Measurements from ENCODE around the gene GRB7. TPM values are rescaled to one million over a fixed set of nuclear protein-coding genes. Genes with fewer than 3 reads are reported as not detected.

The GRB7 gene
- polyA plus RNA-seq, 2 of the 4 experiments (the other 2 are of a cell fraction): 5.9 to 10.1 TPM

DNA sequence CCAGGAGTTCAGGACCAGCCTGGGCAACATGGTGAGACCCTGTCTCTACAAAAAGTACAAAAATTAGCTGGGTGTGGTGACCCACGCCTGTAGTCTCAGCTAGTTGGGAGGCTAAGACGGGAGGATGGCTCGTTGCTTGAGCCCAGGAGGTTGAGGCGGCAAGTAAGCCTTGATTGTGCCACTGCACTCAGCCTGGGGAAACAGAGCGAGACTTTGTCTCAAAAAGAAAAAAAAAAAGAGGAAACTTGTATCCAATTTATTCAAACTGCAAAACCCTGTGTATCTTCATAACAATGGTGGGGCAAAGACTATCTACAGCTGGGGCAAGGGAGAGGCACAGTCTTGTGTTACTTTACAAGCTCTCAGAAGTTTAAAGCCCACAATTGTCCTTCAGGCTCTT, 21.5 kb downstream of the GRB7 start:
- no peak overlapping the region for H3K27ac ChIP-seq
- ATAC-seq (no peak), FAIRE-seq (no peak), DNase-seq (ENCODE audit: low read depth in 1 of 2, low spot score in 1 of 2) (no peak)
- 67% methylated on average over 5 of the region's 5 CpGs for WGBS (ENCODE audit: missing lambda C conversion rate)
- CTCF ChIA-PET: interaction anchor here (0.9 to 4.9 kb wide), 10 partner anchors 10 to 137 kb away, joined by 3 to 22 read pairs (median 4); partner anchors contain the start of gene MIEN1
- no peaks in the 10 kb centered on the region for H3K4me1 ChIP-seq
- H3K9me3 ChIP-seq: no peaks in the 10 kb centered on the region
- TF ChIP-seq GATA3 (IDR thresholded peaks at IDR 0.05; ENCODE audit: borderline replicate concordance): no peak
- no peak for TF ChIP-seq TP53 (CRISPR knock-in tag; IDR thresholded peaks at IDR 0.05)
- no peak for TF ChIP-seq BHLHE40 (IDR thresholded peaks at IDR 0.05; ENCODE audit: low read depth, low read length)
- no peak for TF ChIP-seq RARB (CRISPR knock-in tag; IDR thresholded peaks at IDR 0.05)
- TF ChIP-seq JUN (IDR thresholded peaks at IDR 0.05): no peak
- no peak for TF ChIP-seq HOXB13 (CRISPR knock-in tag; IDR thresholded peaks at IDR 0.05; ENCODE audit: low read depth)
- TF ChIP-seq HOXB5 (CRISPR knock-in tag; IDR thresholded peaks at IDR 0.05): no peak
- TF ChIP-seq, protein P1, sequence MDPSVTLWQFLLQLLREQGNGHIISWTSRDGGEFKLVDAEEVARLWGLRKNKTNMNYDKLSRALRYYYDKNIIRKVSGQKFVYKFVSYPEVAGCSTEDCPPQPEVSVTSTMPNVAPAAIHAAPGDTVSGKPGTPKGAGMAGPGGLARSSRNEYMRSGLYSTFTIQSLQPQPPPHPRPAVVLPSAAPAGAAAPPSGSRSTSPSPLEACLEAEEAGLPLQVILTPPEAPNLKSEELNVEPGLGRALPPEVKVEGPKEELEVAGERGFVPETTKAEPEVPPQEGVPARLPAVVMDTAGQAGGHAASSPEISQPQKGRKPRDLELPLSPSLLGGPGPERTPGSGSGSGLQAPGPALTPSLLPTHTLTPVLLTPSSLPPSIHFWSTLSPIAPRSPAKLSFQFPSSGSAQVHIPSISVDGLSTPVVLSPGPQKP (IDR thresholded peaks at IDR 0.05; ENCODE audit: low read depth, low read length): no peak
- TF ChIP-seq, protein P2, sequence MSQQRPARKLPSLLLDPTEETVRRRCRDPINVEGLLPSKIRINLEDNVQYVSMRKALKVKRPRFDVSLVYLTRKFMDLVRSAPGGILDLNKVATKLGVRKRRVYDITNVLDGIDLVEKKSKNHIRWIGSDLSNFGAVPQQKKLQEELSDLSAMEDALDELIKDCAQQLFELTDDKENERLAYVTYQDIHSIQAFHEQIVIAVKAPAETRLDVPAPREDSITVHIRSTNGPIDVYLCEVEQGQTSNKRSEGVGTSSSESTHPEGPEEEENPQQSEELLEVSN (IDR thresholded peaks at IDR 0.05; ENCODE audit: borderline replicate concordance, low read depth): no peak
- no peak for TF ChIP-seq JUNB (IDR thresholded peaks at IDR 0.05)
- POLR2A ChIA-PET: no interaction called here
- no peak overlapping the region for H3K4me2 ChIP-seq
- no peak overlapping the region for H3K4me3 ChIP-seq

DNA sequence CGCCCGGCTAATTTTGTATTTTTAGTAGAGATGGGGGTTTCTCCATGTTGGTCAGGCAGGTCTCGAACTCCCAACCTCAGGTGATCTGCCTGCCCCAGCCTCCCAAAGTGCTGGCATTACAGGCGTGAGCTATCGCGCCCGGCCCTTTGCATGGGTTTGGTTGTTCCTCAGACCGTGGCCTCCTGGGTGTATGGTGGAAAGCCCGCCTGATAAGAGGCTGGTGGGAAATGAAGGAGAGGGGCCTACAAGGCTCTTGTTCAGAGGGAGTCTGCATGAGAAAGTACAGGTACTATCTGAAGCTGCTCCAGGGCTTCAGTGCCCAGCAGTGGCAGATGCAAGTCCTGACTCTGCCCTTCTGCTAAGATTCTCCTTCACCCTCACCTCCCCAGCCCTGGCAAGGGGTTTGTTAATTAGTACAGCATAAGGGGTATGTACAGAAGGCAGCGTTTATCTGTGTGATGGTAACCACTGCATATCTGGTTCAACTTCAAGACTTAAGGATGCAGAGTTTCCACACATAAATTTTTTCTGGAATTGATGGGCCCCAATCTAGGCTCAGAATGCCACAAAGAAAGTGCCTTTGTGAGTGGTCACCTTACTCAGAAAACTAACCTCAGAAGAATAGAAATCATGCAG, 24.2 kb downstream of the GRB7 start:
- H3K9me3 ChIP-seq: peaks cover 20% of the 10 kb centered on the region
- TF ChIP-seq NPAS2 (CRISPR knock-in tag; IDR thresholded peaks at IDR 0.05; ENCODE audit: borderline replicate concordance) (no peak), EP300 (IDR thresholded peaks at IDR 0.05) (no peak), FOSL2 (IDR thresholded peaks at IDR 0.05) (no peak), FOSL2 (CRISPR knock-in tag; IDR thresholded peaks at IDR 0.05) (no peak), CEBPB (IDR thresholded peaks at IDR 0.05) (no peak), ZFP36 (IDR thresholded peaks at IDR 0.05; ENCODE audit: borderline replicate concordance, partially characterized antibody) (no peak), MAFK (IDR thresholded peaks at IDR 0.05; ENCODE audit: partially characterized antibody) (no peak), CBX8 (IDR thresholded peaks at IDR 0.05) (no peak), RARB (CRISPR knock-in tag; IDR thresholded peaks at IDR 0.05) (no peak), FOXS1 (CRISPR knock-in tag; IDR thresholded peaks at IDR 0.05) (no peak), ZSCAN20 (CRISPR knock-in tag; IDR thresholded peaks at IDR 0.05) (no peak), BHLHE40 (IDR thresholded peaks at IDR 0.05; ENCODE audit: low read depth, low read length) (no peak), KDM1A (IDR thresholded peaks at IDR 0.05; ENCODE audit: low read depth) (no peak)
- TF ChIP-seq, protein P3, sequence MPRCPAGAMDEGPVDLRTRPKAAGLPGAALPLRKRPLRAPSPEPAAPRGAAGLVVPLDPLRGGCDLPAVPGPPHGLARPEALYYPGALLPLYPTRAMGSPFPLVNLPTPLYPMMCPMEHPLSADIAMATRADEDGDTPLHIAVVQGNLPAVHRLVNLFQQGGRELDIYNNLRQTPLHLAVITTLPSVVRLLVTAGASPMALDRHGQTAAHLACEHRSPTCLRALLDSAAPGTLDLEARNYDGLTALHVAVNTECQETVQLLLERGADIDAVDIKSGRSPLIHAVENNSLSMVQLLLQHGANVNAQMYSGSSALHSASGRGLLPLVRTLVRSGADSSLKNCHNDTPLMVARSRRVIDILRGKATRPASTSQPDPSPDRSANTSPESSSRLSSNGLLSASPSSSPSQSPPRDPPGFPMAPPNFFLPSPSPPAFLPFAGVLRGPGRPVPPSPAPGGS (IDR thresholded peaks at IDR 0.05): no peak
- TF ChIP-seq, protein P4, sequence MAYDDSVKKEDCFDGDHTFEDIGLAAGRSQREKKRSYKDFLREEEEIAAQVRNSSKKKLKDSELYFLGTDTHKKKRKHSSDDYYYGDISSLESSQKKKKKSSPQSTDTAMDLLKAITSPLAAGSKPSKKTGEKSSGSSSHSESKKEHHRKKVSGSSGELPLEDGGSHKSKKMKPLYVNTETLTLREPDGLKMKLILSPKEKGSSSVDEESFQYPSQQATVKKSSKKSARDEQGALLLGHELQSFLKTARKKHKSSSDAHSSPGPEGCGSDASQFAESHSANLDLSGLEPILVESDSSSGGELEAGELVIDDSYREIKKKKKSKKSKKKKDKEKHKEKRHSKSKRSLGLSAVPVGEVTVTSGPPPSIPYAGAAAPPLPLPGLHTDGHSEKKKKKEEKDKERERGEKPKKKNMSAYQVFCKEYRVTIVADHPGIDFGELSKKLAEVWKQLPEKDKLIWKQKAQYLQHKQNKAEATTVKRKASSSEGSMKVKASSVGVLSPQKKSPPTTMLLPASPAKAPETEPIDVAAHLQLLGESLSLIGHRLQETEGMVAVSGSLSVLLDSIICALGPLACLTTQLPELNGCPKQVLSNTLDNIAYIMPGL (CRISPR knock-in tag; IDR thresholded peaks at IDR 0.05; ENCODE audit: borderline replicate concordance): no peak
- no peak overlapping the region for H3K4me3 ChIP-seq
- 68% methylated on average over 10 of the region's 10 CpGs for WGBS (ENCODE audit: missing lambda C conversion rate)
- no peaks in the 10 kb centered on the region for H3K4me1 ChIP-seq
- H3K4me2 ChIP-seq: no peak overlapping the region
- no peak overlapping the region for H3K27ac ChIP-seq
- FAIRE-seq: no peak
- no peak for DNase-seq (ENCODE audit: low read depth in 1 of 2, low spot score in 1 of 2)
- no peak for ATAC-seq
- ChIA-PET CTCF (interaction anchor here (1.0 to 4.9 kb wide), 8 partner anchors 8 to 139 kb away, joined by 3 to 33 read pairs (median 6); partner anchors contain the start of genes MIEN1 and PNMT), POLR2A (no interaction called here)

Data from A549 (cell line).